NCI-H748 (cell line): ENCODE data around the gene MGAT1.
"Not testable (repeated sequence)": the region's sequence is repeated elsewhere in the genome, so short reads cannot be mapped to it uniquely, and the experiment has no call there.

Experiments used
- DNase-seq: peaks from one replicate; lab custom pipeline; 2025; ENCODE audit not compliant: unreplicated experiment; lab: John Stamatoyannopoulos, UW

Gene MGAT1

GRCh38 chr5:180786531-180787398 lies 15.8 kb downstream of the MGAT1 start:
- DNase-seq = no peak

- DNase-seq = no peak
Measured at GRCh38 chr5:180785794-180786221, 16.8 kb downstream of the MGAT1 start.

- DNase-seq = no peak
Measured at GRCh38 chr5:180785121-180785781, 17.4 kb downstream of the MGAT1 start.

GRCh38 chr5:180784497-180785097 lies 18.0 kb downstream of the MGAT1 start:
- peak; percentile 61 for DNase-seq

GRCh38 chr5:180783340-180784052 lies 19.1 kb downstream of the MGAT1 start:
- no peak for DNase-seq

- no peak for DNase-seq
Measured at GRCh38 chr5:180782748-180783147, 19.9 kb downstream of the MGAT1 start.

- not testable (repeated sequence) for DNase-seq
Measured at GRCh38 chr5:180781900-180782326, 20.7 kb downstream of the MGAT1 start.

GRCh38 chr5:180779985-180780610 lies 22.5 kb downstream of the MGAT1 start:
- no peak for DNase-seq

- no peak for DNase-seq
Measured at GRCh38 chr5:180777475-180777874, 25.1 kb downstream of the MGAT1 start.

- no peak for DNase-seq
Measured at GRCh38 chr5:180776376-180776775, 26.2 kb downstream of the MGAT1 start.

- DNase-seq = no peak
Measured at GRCh38 chr5:180775624-180776023, 27.0 kb downstream of the MGAT1 start.

GRCh38 chr5:180771839-180772238 lies 30.8 kb downstream of the MGAT1 start:
- DNase-seq = no peak

GRCh38 chr5:180769821-180770220 lies 32.8 kb downstream of the MGAT1 start:
- no peak for DNase-seq

GRCh38 chr5:180755601-180756000 lies 47.0 kb downstream of the MGAT1 start:
- DNase-seq = no peak

GRCh38 chr5:180744253-180744652 lies 58.4 kb downstream of the MGAT1 start:
- no peak for DNase-seq

GRCh38 chr5:180742727-180743126 lies 59.9 kb downstream of the MGAT1 start:
- DNase-seq = no peak

- DNase-seq = not testable (repeated sequence)
Measured at GRCh38 chr5:180740953-180741352, 61.7 kb downstream of the MGAT1 start.

- no peak for DNase-seq
Measured at GRCh38 chr5:180739958-180740357, 62.6 kb downstream of the MGAT1 start, which contains the start of gene OR2Y1. Gene OR2Y1, minus strand, starts transcription at chr5:180740058. Its CDS starts 0 bp downstream, at chr5:180740058.

GRCh38 chr5:180739271-180739670 lies 63.3 kb downstream of the MGAT1 start:
- no peak for DNase-seq

GRCh38 chr5:180736536-180736935 lies 66.1 kb downstream of the MGAT1 start:
- DNase-seq = no peak
